ENCODE measurements around the gene FBRSL1. TPM values are rescaled to one million over a fixed set of nuclear protein-coding genes. Genes with fewer than 3 reads are reported as not detected.

The FBRSL1 gene
- total and polyA plus RNA-seq, 2 of the 8 experiments (the other 6 are each of a cell fraction or from before 2014, with no cell fraction given): 18.4 to 109 TPM

GRCh38 chr12:132444957-132445883, 44.7 kb upstream of the FBRSL1 start:
- no peak for TF ChIP-seq SIRT6 (IDR thresholded peaks at IDR 0.05; ENCODE audit: low read length)
- no peak for TF ChIP-seq MAFK (IDR thresholded peaks at IDR 0.05; ENCODE audit: low read depth, low read length)
- no peak for TF ChIP-seq TBP (IDR thresholded peaks at IDR 0.05; ENCODE audit: low read depth, low read length)
- TF ChIP-seq TAF1 (IDR thresholded peaks at IDR 0.05; ENCODE audit: low read depth, low read length): no peak
- no peak for TF ChIP-seq TEAD4 (IDR thresholded peaks at IDR 0.05; ENCODE audit: low read depth, low read length)
- TF ChIP-seq, protein P1, sequence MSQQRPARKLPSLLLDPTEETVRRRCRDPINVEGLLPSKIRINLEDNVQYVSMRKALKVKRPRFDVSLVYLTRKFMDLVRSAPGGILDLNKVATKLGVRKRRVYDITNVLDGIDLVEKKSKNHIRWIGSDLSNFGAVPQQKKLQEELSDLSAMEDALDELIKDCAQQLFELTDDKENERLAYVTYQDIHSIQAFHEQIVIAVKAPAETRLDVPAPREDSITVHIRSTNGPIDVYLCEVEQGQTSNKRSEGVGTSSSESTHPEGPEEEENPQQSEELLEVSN (IDR thresholded peaks at IDR 0.05): peak; percentile 40; the same call in 1 of the 2 replicates
- no peak for TF ChIP-seq JUND (IDR thresholded peaks at IDR 0.05; ENCODE audit: low read length)
- TF ChIP-seq PHF8 (conservative IDR thresholded peaks at IDR 0.05; ENCODE audit: low read depth, low read length): no peak
- TF ChIP-seq POLR2A (IDR thresholded peaks at IDR 0.05; ENCODE audit: control extremely low read depth in 1 of 2, low read depth in 2 of 2, low read length in 2 of 2): 0 out of 3 replicates have a peak, but pooled peaks of 1 of the 2 experiments have one; percentile 6
- Histone ChIP-seq H2BK15ac (ENCODE audit: low read length) (no peak overlapping the region), H3K4ac (replicated peaks; ENCODE audit: insufficient read length, low read depth, low read length) (peak overlapping the region; percentile 53), H3K36me3 (ENCODE audit: control insufficient read depth in 2 of 4, insufficient read depth in 4 of 4, low read length in 3 of 4) (no peaks in the 10 kb centered on the region), H3K4me1 (replicated peaks in 1 of 4; ENCODE audit: control insufficient read depth in 3 of 4, insufficient read depth in 4 of 4, low read length in 3 of 4) (peaks cover 0 to 6% (median 3%) of the 10 kb centered on the region in 4 experiments; a peak in 4 of 7 replicates), H4K8ac (ENCODE audit: extremely low read depth, insufficient read depth, low read length) (peak overlapping the region; percentile 94; the same call in 1 of the 2 replicates), H3K23ac (ENCODE audit: insufficient read length) (no peak overlapping the region), H4K5ac (ENCODE audit: insufficient read length, low read depth, low read length) (no peak overlapping the region), H2BK5ac (ENCODE audit: low read depth, low read length) (no peak overlapping the region; the same call in 1 of the 2 replicates), H4K20me1 (replicated peaks in 1 of 2; ENCODE audit: control insufficient read depth in 1 of 2, insufficient read depth in 2 of 2, low read length in 2 of 2) (peaks cover 0 to 2% of the 10 kb centered on the region in 2 experiments), H3K79me2 (ENCODE audit: control insufficient read depth in 1 of 2, insufficient read depth in 2 of 2, low read length in 2 of 2) (no peaks in the 10 kb centered on the region), H2BK12ac (ENCODE audit: low read depth, low read length) (no peak overlapping the region; the same call in 1 of the 2 replicates), H3K27me3 (replicated peaks in 1 of 4; ENCODE audit: control insufficient read depth in 3 of 4, extremely low read depth in 1 of 4, insufficient read depth in 3 of 4, low read length in 3 of 4) (peaks cover 3 to 62% (median 47%) of the 10 kb centered on the region in 4 experiments), H2AFZ (ENCODE audit: low read length) (peak overlapping the region; percentile 61; the same call in 1 of the 2 replicates), H3K56ac (replicated peaks; ENCODE audit: insufficient read length, low read depth, low read length) (no peak overlapping the region), H3K9me3 (ENCODE audit: insufficient read depth in 2 of 2, low read depth in 1 of 2, low read length in 1 of 2) (peaks cover 6 to 26% of the 10 kb centered on the region in 2 experiments; a peak in 3 of 4 replicates), H3K79me1 (ENCODE audit: low read depth, low read length) (no peaks in the 10 kb centered on the region; the same call in 1 of the 2 replicates), H3K23me2 (ENCODE audit: low read depth, low read length) (no peaks in the 10 kb centered on the region; the same call in 1 of the 2 replicates), H3K4me2 (ENCODE audit: insufficient read depth in 1 of 2, low read depth in 2 of 2, low read length in 2 of 2) (peak overlapping the region; percentile 71 to 95), H3K4me3 (ENCODE audit: extremely low read depth in 1 of 4, insufficient read depth in 2 of 4, low read depth in 3 of 4, low read length in 4 of 4) (peak overlapping the region; percentile 55 to 66 (median 58)), H3K27ac (ENCODE audit: low read depth, low read length) (0 out of 2 replicates have a peak overlapping the region, but pooled peaks have one; percentile 38), H4K91ac (replicated peaks; ENCODE audit: insufficient read length, low read length) (no peak overlapping the region), H3K14ac (ENCODE audit: insufficient read length) (no peak overlapping the region), H2BK20ac (ENCODE audit: low read length) (no peak overlapping the region), H3K18ac (ENCODE audit: extremely low read depth, low read length) (peak overlapping the region; percentile 90; the same call in 1 of the 2 replicates), H2AK5ac (ENCODE audit: low read depth, low read length) (no peak overlapping the region), H2BK120ac (replicated peaks; ENCODE audit: low read depth, low read length) (no peak overlapping the region), H3K9ac (replicated peaks in 1 of 4; ENCODE audit: extremely low read depth in 1 of 4, low read depth in 3 of 4, low read length in 3 of 4) (peak overlapping the region in 3 of 4 experiments; percentile 26 to 64 (median 37); a peak in 4 of 7 replicates)
- POLR2A ChIA-PET (ENCODE audit: partially characterized antibody): no interaction called here
- CTCF ChIA-PET (ENCODE audit: partially characterized antibody): interaction anchor here (1.4 kb wide), 1 partner anchor 15 kb away, joined by 3 read pairs; no protein-coding TSS in a partner anchor
- 49% methylated on average over 37 of the region's 37 CpGs; no CpG with 5 or more reads in 1 of the 2 experiments for WGBS, 2 experiments (ENCODE audit: extremely low coverage in 1 of 2, insufficient coverage in 1 of 2, insufficient read length in 1 of 2, insufficient replicate concordance in 2 of 2, low coverage in 1 of 2, low lambda C conversion rate in 2 of 2, missing lambda C conversion rate in 1 of 2)
- DNase-seq (ENCODE audit: low read depth in 1 of 2, low spot score in 2 of 2): peak in 1 of 2 experiments; percentile 60
- no peak for FAIRE-seq
